VCaP (cell line): ENCODE data around the gene SHISAL1.

Source experiments
- H3K27ac ChIP-seq: fragments of 450-650 bp; 2 replicates; pipeline ENCODE4 v1.5.1; 2017
- CTCF ChIP-seq: fragments of 450-650 bp; conservative IDR thresholded peaks from 2 replicates; pipeline ENCODE4 v1.5.1; 2017; ENCODE audit warnings: mild to moderate bottlenecking, moderate library complexity

The SHISAL1 gene

GRCh38 chr22:44357966-44358465 lies 45.3 kb upstream of the SHISAL1 start:
- TF ChIP-seq CTCF: no peak
- H3K27ac ChIP-seq: no peak overlapping the region

- H3K27ac ChIP-seq: no peak overlapping the region
- TF ChIP-seq CTCF: no peak
Measured at GRCh38 chr22:44357296-44357965, 44.7 kb upstream of the SHISAL1 start.

- no peak overlapping the region for H3K27ac ChIP-seq
- TF ChIP-seq CTCF: no peak
Measured at GRCh38 chr22:44355716-44356070, 42.9 kb upstream of the SHISAL1 start.

GRCh38 chr22:44354288-44354687 lies 41.5 kb upstream of the SHISAL1 start:
- no peak overlapping the region for H3K27ac ChIP-seq
- no peak for TF ChIP-seq CTCF

GRCh38 chr22:44353041-44353440 lies 40.3 kb upstream of the SHISAL1 start:
- no peak overlapping the region for H3K27ac ChIP-seq
- TF ChIP-seq CTCF: no peak

- TF ChIP-seq CTCF: no peak
- no peak overlapping the region for H3K27ac ChIP-seq
Measured at GRCh38 chr22:44352378-44353035, 39.8 kb upstream of the SHISAL1 start.

GRCh38 chr22:44351685-44352377 lies 39.1 kb upstream of the SHISAL1 start:
- no peak overlapping the region for H3K27ac ChIP-seq

More at GRCh38 chr22:44351685-44352377, 39.1 kb upstream of the SHISAL1 start:
- no peak for TF ChIP-seq CTCF
